Liver (tissue), 3 donors: Measurements from ENCODE around the gene PRDM5.

ENCODE experiments used
- CTCF ChIP-seq: fragments of 150-350 bp; IDR thresholded peaks from 2 replicates; pipeline ENCODE4 v1.5.1; 2017; ENCODE audit warnings: improper control_type of control experiment, low read depth, low read length; ENCODE audit not compliant: missing input control
- FOXA1 ChIP-seq: IDR thresholded peaks from 2 replicates; pipeline ENCODE4 v1.6.1; 2016; ENCODE audit warnings: antibody characterized with exemption
- JUND ChIP-seq, 2 donors: IDR thresholded peaks; 2 replicates each; pipeline ENCODE4 v1.6.1; 2016; ENCODE audit warnings: antibody characterized with exemption in 2 of 2
- RAD21 ChIP-seq, 2 donors: IDR thresholded peaks; 2 replicates each; pipeline ENCODE4 v1.6.1; 2016; ENCODE audit warnings: antibody characterized with exemption in 2 of 2, mild to moderate bottlenecking in 2 of 2
- REST ChIP-seq: IDR thresholded peaks from 2 replicates; pipeline ENCODE4 v1.6.1; 2016; ENCODE audit warnings: antibody characterized with exemption, mild to moderate bottlenecking
- RXRA ChIP-seq, 2 donors: IDR thresholded peaks; 2 replicates each; pipeline ENCODE4 v1.6.1; 2017 to 2018; ENCODE audit warnings: antibody characterized with exemption in 2 of 2, mild to moderate bottlenecking in 1 of 2
- SP1 ChIP-seq: IDR thresholded peaks from 2 replicates; pipeline ENCODE4 v1.6.1; 2018; ENCODE audit warnings: antibody characterized with exemption, mild to moderate bottlenecking
- donor health status: healthy.
- donor health status: healthy.

GRCh38 chr4:120683897-120684540 lies 238.5 kb downstream of the PRDM5 start:
- no peak for TF ChIP-seq CTCF
- no peak for TF ChIP-seq RAD21 (IDR thresholded peaks at IDR 0.05)
- no peak for TF ChIP-seq REST
- no peak for TF ChIP-seq SP1
- no peak for TF ChIP-seq JUND (IDR thresholded peaks at IDR 0.05)
- no peak for TF ChIP-seq FOXA1
- TF ChIP-seq RXRA (IDR thresholded peaks at IDR 0.05): no peak
